Cardiac septum (tissue), 1 donor: ENCODE results near the gene SDE2. TPM values are rescaled to one million over a fixed set of nuclear protein-coding genes. Genes with fewer than 3 reads are reported as not detected.
"Not testable (repeated sequence)": the region's sequence is repeated elsewhere in the genome, so short reads cannot be mapped to it uniquely, and the experiment has no call there.

ENCODE experiments used
- DNase-seq: peaks from one replicate; pipeline ENCODE4 v3.0.0-alpha.2; 2020; ENCODE audit warnings: low spot score
- intact Hi-C: fragments of 100-400 bp; cut with DNase I; formaldehyde crosslinking; loops from one replicate; pipeline ENCODE4 v1.14.0; 2022
- total RNA-seq: library from RNA; stranded (reverse); fragmentation: NEBNext Ultra II Directional; extraction: Animal tissue kit (Norgen Biotek cat#: 25700); gene quantifications from one replicate; pipeline ENCODE4 v1.2.1, GENCODE V29; 2021
- donor health status: DM: no; HTN: no; CAD: no.

The SDE2 gene
- total RNA-seq, 1 donor from 2014 or later: 14.6 TPM

DNA sequence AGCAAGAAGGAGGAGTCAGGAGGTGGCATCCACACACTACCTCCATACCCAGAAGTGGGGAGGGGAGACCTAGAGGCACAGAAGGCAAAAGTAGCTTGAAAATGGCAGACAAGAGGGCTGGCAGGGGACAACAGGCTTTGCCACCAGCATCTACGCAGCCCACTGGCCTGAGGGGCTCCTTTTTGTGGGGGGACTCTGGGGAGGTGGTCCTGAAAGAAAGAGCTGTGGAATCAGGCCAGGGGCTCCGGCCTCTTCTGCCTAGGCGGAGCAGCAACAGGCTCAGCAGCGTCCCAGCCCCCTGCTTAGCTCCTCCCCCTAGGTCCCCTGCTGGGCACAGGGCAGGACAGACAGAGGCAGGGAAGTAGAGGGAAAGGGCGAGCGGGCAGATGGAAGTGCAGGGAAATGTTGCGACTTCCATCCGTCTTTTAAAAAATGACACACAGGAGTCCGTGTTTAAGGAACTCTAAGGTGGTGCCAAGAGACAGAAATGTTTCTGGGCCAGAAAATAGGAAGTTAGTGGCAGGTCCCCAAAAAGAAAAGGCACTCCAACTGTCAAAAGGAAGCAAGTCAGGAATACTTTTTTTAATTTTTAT is 48.1 kb downstream of the SDE2 start:
- intact Hi-C loops: no loop called here
- DNase-seq: no peak

DNA sequence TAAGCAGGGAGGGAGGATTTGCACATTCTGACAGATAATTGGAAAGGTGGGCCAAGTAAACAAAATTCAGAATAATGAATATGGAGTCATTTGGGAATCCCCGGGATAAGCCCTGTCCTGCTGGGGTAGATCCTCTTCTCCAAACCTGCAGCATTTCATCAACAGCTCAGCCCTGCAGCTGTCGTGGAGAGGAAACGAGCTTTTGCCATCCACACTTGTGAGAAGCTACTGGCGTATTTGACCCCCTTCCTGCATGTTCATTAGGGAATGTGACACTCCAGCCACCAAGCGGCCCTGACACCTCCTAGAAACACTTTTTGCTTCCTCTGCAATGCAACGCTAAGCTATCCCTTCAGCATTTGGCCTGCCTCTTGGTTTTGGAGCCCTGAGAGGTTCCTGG is 50.1 kb downstream of the SDE2 start:
- intact Hi-C loops: no loop called here
- DNase-seq: no peak

- no peak for DNase-seq
- intact Hi-C loops: no loop called here
Measured at GRCh38 chr1:225946803-225947202, 52.3 kb downstream of the SDE2 start.

DNA sequence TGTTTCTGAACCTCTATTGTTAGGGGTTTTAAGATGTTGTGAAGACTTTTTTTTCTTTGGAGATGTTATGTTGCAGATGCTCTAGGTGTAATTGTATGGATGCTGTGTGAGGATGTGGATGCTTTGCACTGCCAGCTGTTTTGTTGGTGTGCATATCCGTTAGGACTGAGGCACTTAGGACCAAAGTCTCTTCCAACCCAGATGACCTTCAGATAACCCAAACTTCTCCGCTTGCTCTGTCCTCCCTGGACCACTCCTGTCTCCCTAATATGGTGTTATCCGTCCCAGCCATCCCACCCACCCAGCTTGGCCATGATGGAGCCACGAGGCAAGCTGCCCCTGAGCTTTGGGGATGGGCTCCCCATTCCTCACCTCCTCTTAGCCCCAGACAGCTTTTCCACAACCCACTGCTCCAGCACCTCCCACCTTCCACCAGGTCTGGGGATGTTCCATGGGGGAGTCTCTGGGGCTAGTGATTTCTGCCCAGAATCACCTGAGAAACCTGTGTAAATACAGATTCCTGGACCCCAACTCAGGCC is 53.0 kb downstream of the SDE2 start:
- no peak for DNase-seq
- intact Hi-C loops: no loop called here

GRCh38 chr1:225945564-225945963 is 53.6 kb downstream of the SDE2 start:
- DNase-seq: no peak
- intact Hi-C loops: no loop called here

DNA sequence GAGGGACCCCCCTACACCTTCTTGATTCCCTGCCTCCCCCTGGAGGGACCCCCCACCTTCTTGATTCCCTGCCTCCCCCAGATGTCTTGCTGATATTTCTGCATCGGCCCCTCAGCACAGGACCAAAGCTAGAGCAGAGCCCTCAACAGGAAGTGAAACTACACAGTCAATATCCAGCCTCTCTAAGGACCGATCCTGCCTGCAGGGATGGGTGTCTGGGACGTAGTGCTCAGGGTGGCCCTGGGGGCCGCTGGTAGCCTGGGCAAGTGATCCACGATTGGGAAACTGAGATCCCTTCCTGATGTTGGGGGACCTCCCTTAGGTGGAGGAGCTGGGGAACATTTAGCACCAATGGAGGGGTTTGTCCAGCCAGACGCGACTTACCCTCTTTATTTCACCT is 54.2 kb downstream of the SDE2 start:
- intact Hi-C loops: no loop called here
- DNase-seq: no peak

DNA sequence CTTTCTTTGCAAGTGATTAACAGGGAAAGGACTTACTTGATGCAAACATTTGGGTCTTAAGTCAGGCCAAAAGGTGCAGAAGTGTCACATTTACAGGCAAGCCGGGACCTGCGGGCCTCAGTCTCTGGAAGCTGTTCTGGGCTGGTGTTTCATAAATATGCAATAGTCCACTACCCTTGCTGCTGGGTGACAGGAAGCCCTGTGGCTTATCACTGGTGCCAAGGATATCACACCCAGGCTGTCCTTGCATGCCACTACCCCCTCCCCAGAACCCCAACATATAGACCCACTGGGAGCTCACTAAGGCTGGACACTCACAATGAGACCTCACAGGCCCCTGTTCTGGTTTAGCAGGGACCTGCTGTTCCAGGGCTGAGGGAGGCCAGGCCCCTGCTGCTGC is 54.8 kb downstream of the SDE2 start:
- intact Hi-C loops: no loop called here

DNA sequence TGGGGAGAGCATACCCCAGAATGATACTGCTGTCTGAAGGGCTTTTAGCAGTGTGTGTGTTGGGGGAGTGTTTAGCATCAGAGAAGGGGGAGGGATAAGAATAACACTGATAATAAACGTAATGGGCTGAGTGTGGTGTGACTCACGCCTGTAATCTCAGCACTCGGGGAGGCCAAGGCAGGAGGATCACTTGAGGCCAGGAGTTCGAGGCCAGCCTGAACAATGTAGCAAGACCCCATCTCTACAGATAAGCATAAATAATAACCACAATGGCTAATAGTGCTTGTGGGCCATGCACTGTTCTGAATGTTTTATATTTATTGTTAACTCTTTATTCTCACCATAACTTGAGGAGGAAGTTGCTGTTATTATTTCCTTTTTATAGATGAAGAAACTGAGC is 55.6 kb downstream of the SDE2 start:
- DNase-seq: no peak
- intact Hi-C loops: no loop called here

More for the DNA sequence above, 54.8 kb downstream of the SDE2 start:
- no peak for DNase-seq

DNA sequence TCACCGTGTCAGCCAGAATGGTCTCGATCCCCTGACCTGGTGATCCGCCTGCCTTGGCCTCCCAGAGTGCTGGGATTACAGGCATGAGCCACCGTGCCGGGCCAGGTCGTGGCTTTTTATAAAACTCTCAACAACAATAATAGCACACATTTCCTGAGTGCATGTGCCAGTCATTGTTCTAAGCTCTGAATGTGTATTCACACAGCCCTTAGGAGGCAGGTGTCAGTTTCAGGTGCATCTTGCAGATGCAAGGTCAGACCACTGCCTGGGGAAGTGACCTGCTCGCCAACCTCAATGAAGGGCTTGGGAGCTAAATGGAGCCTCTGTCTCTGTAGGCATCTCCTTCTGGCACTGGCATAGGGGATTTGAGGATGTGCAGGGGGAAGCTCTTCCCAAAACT is 56.6 kb downstream of the SDE2 start:
- DNase-seq: no peak
- intact Hi-C loops: no loop called here

GRCh38 chr1:225941942-225942222 is 57.3 kb downstream of the SDE2 start:
- no peak for DNase-seq
- intact Hi-C loops: no loop called here

- intact Hi-C loops: no loop called here
- no peak for DNase-seq
Measured at GRCh38 chr1:225941187-225941941, 57.8 kb downstream of the SDE2 start, which contains the start of gene LEFTY2. TSS of gene LEFTY2 (minus strand) at chr1:225941220. CDS start at chr1:225941140, 80 bp downstream.

DNA sequence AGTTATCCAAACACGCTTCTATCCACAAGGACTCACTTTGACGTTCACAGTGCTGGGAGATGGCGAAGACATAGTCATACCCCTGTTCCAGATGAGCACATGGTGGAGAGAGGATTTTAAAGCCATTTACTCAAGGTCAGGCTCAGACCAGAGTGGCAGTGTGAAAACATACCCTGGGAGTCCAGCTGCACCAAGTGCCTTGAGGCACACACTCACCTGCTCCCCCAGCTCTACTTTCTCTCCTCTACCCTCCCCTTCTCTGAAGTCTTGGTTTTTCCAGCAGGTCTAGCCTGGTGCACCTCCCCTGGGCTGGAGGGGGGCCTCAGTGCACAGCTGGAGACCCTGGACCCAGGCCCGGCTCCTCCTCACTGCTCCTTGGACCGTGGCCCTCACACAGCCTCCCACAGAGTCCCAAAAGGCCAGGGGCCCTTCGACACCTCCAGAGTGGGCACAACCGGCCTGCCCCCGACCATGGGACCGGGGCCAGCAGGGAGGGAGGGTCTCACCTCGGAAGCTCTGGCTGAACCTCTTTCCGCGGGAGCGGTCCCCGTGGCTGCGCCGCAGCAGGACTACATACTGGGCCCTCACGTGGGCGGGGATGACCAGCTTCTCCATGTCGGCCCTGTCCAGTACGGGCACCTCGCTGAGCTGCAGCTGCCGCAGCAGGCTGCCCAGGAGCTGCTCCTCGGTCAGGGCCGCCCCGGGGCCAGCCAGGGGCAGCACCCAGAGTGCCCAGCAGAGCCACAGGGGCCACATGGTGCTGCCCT is 58.6 kb downstream of the SDE2 start:
- DNase-seq: no peak

DNA sequence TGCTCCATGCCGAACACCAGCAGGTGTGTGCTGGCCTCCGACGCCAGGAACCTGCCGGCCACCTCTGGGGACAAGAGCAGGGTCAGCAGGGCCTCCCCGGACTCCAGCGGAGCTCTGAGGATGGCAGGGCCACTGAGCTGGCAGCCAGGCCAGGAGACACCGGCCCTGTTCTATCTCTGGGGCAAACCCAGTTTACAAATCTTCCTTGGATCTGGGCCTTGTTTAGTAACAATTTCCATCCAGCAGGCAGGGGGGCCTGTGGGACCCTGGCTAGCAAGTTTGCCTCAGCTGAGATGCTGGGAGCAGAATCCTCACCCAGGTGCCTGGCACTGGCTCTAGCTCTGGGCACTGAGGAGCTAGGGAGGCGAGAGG is 59.2 kb downstream of the SDE2 start:
- intact Hi-C loops, DNase-seq: not testable (repeated sequence)

More for the DNA sequence above, 58.6 kb downstream of the SDE2 start:
- intact Hi-C loops: no loop called here

GRCh38 chr1:225939097-225939938 is 59.8 kb downstream of the SDE2 start:
- intact Hi-C loops, DNase-seq: not testable (repeated sequence)

- intact Hi-C loops: no loop called here
- DNase-seq: no peak
Measured at GRCh38 chr1:225937048-225937968, 61.8 kb downstream of the SDE2 start.

DNA sequence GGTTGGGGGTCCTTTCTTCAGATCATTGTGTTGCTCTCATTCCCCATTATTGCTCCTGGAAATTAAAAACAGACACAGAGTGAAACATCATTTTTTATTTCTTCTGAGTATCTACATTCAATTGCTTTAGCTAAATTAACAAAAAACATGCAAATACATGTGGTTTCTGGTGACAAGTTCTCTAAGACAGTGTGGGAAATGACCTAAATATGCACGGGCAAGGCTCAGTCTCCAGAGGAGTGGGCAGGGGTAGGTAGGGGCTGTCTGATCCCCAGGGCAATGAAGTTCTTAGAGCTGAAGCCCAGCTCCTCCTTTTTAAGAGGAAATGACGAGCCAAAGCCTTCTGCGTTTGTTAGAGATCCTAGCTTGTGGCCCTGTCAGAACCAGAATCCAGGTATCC is 62.6 kb downstream of the SDE2 start:
- DNase-seq: no peak
- intact Hi-C loops: no loop called here

DNA sequence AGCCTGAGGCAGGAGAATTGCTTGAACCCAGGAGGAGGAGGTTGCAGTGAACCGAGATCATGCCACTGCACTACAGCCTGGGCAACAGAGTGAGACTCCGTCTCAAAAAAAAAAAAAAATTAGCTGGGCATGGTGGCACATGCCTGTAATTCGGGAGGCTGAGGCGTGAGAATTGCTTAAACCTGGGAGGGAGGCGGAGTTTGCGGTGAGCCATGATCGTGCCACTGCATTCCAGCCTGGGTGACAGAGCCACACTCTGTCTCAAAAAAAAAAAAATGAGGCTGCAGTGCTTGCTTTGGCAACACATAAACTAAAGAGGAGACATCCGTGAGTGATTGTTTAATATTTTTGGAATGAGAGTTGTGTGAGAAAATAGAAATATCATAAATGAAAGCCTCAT is 63.1 kb downstream of the SDE2 start:
- intact Hi-C loops, DNase-seq: not testable (repeated sequence)

GRCh38 chr1:225934711-225935110 is 64.4 kb downstream of the SDE2 start:
- intact Hi-C loops: no loop called here
- DNase-seq: no peak

DNA sequence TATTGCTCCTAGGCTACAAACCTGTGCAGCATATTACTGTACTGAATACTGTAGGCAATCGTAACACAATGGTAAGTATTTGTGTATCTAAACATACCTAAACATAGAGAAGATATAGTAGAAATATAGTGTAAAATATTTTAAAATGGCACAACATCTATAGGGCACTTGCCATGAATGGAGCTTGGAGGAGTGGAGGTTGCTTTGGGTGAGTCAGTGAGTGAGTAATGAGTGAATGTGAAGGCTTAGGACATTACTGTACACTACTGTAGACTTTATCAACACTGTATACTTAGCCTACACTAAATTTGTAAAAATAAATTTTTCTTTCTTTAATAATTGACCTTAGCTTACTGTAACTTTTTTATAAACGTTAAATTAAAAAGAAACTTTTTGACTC is 66.1 kb downstream of the SDE2 start:
- no peak for DNase-seq
- intact Hi-C loops: no loop called here
